Uterus (tissue), 2 donors: ENCODE measurements around the gene P2RX7.

Experiments
- POLR2A ChIP-seq, 2 donors: fragments of 450-650 bp; IDR thresholded peaks; one replicate each; pipeline ENCODE4 v1.6.1; 2016; ENCODE audit warnings: antibody characterized with exemption in 2 of 2, mild to moderate bottlenecking in 1 of 2, moderate library complexity in 1 of 2
- TF ChIP-seq, protein P1 (sequence below), 4 experiments: fragments of 200-600 bp in 2 of 4; fragments of 450-650 bp in 2 of 4; sonication (generic) in 2 of 4; IDR thresholded peaks; one replicate each; pipeline ENCODE4 v1.5.1; 2016 to 2019; ENCODE audit warnings: antibody characterized with exemption in 4 of 4, mild to moderate bottlenecking in 2 of 4, moderate library complexity in 1 of 4

DNA sequence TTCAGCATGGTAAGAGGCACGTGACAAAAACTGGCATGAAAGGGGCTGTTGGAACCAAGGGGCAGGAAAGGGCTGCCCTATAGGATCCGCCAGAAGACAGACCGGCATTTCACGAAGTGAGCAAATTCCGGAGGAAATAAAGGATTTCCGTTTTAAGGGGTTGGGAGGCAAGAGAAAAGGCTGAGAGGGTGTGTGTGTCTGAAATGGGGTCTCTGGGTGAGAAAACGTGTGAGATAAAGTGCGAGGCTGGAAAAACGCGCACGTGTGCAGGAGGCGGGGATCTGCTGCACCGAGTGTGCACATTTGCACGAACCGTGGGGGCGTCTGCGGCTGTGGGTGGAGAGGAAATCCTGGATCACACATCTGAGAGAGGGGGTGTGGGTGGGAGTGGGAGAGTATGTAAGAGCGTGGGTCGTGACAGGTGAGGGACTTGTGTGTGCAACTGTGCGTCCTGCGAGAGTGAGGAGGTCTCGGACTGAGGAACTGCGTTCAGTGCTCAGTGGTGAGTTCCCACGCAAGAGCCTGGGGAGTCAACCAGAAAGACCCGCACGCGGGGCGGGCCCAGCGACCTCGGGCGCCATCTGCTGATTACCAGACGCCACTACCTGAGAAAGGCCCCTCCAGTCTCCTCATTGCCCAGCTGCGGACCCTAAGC, 37.0 kb upstream of the P2RX7 start:
- TF ChIP-seq POLR2A (IDR thresholded peaks at IDR 0.05): no peak
- TF ChIP-seq, protein P1, sequence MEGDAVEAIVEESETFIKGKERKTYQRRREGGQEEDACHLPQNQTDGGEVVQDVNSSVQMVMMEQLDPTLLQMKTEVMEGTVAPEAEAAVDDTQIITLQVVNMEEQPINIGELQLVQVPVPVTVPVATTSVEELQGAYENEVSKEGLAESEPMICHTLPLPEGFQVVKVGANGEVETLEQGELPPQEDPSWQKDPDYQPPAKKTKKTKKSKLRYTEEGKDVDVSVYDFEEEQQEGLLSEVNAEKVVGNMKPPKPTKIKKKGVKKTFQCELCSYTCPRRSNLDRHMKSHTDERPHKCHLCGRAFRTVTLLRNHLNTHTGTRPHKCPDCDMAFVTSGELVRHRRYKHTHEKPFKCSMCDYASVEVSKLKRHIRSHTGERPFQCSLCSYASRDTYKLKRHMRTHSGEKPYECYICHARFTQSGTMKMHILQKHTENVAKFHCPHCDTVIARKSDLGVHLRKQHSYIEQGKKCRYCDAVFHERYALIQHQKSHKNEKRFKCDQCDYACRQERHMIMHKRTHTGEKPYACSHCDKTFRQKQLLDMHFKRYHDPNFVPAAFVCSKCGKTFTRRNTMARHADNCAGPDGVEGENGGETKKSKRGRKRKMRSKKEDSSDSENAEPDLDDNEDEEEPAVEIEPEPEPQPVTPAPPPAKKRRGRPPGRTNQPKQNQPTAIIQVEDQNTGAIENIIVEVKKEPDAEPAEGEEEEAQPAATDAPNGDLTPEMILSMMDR (IDR thresholded peaks at IDR 0.05): peak; percentile 69 to 79 (median 76)
